ENCODE data around the gene PNPLA6.

DNA sequence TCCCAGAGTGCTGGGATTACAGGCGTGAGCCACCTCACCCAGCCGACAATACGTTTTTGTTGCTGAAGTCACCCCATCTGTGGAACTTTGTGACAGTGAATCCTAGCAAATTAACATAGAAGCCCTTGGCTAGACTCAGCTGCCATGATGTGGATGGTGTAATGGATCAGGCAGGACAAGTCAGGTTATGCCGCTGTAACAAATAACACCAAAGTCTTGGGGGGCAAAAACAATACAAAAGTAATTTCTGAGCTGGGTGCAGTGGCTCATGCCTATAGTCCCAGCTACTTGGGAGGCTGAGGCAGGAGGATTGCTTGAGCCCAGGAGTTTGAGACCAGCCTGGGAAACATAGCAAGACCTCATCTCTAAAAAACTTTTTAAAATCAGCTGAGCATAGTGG, 29.3 kb downstream of the PNPLA6 start:
- TF ChIP-seq, protein P1, sequence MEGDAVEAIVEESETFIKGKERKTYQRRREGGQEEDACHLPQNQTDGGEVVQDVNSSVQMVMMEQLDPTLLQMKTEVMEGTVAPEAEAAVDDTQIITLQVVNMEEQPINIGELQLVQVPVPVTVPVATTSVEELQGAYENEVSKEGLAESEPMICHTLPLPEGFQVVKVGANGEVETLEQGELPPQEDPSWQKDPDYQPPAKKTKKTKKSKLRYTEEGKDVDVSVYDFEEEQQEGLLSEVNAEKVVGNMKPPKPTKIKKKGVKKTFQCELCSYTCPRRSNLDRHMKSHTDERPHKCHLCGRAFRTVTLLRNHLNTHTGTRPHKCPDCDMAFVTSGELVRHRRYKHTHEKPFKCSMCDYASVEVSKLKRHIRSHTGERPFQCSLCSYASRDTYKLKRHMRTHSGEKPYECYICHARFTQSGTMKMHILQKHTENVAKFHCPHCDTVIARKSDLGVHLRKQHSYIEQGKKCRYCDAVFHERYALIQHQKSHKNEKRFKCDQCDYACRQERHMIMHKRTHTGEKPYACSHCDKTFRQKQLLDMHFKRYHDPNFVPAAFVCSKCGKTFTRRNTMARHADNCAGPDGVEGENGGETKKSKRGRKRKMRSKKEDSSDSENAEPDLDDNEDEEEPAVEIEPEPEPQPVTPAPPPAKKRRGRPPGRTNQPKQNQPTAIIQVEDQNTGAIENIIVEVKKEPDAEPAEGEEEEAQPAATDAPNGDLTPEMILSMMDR (IDR thresholded peaks at IDR 0.05): no peak
- TF ChIP-seq POLR2A (IDR thresholded peaks at IDR 0.05): no peak
